GM18519 (cell line): ENCODE data around the gene OSER1.

Source experiments
- ATAC-seq: cut with Tn5 transposase; IDR thresholded peaks from one replicate; pipeline ENCODE4 v1.9.1; 2021; ENCODE audit warnings: mild to moderate bottlenecking, moderate library complexity; ENCODE audit not compliant: unreplicated experiment, low FRiP score

The OSER1 gene

GRCh38 chr20:44181611-44182010 is 29.0 kb downstream of the OSER1 start:
- ATAC-seq = no peak

GRCh38 chr20:44180814-44181213 is 29.8 kb downstream of the OSER1 start:
- ATAC-seq = no peak

- ATAC-seq = no peak
Observed at GRCh38 chr20:44176833-44177534, 33.6 kb downstream of the OSER1 start.

GRCh38 chr20:44174996-44175765 is 35.4 kb downstream of the OSER1 start:
- ATAC-seq = no peak

GRCh38 chr20:44173846-44174245 is 36.7 kb downstream of the OSER1 start:
- no peak for ATAC-seq

GRCh38 chr20:44173116-44173515 is 37.5 kb downstream of the OSER1 start:
- ATAC-seq = no peak

GRCh38 chr20:44172572-44172950 is 38.0 kb downstream of the OSER1 start:
- ATAC-seq = no peak

- ATAC-seq = no peak
Observed at GRCh38 chr20:44171775-44172571, 38.6 kb downstream of the OSER1 start.

- no peak for ATAC-seq
Observed at GRCh38 chr20:44170816-44171410, 39.7 kb downstream of the OSER1 start.

GRCh38 chr20:44167736-44168135 is 42.8 kb downstream of the OSER1 start:
- ATAC-seq = no peak

- ATAC-seq = no peak
Observed at GRCh38 chr20:44166477-44166876, 44.1 kb downstream of the OSER1 start.

- ATAC-seq = no peak
Observed at GRCh38 chr20:44166008-44166407, 44.6 kb downstream of the OSER1 start.

GRCh38 chr20:44160133-44160532 is 50.4 kb downstream of the OSER1 start:
- ATAC-seq = no peak

GRCh38 chr20:44159711-44160110 is 50.9 kb downstream of the OSER1 start:
- no peak for ATAC-seq

GRCh38 chr20:44159125-44159524 is 51.4 kb downstream of the OSER1 start:
- ATAC-seq = no peak

- ATAC-seq = no peak
Observed at GRCh38 chr20:44157061-44157460, 53.5 kb downstream of the OSER1 start.

GRCh38 chr20:44154521-44155001 is 56.0 kb downstream of the OSER1 start:
- ATAC-seq = no peak

GRCh38 chr20:44153636-44154043 is 56.9 kb downstream of the OSER1 start:
- no peak for ATAC-seq

- ATAC-seq = no peak
Observed at GRCh38 chr20:44151621-44152416, 58.8 kb downstream of the OSER1 start.

- ATAC-seq = no peak
Observed at GRCh38 chr20:44146272-44146671, 64.3 kb downstream of the OSER1 start.
